Measurements from ENCODE around the gene TYMP. TPM values are rescaled to one million over a fixed set of nuclear protein-coding genes. Genes with fewer than 3 reads are reported as not detected.
"Not testable (repeated sequence)": the region's sequence is repeated elsewhere in the genome, so short reads cannot be mapped to it uniquely, and the experiment has no call there.

TYMP gene
- polyA plus RNA-seq, 4 donors = 0.83 to 4.3 (median 2.1) TPM

GRCh38 chr22:50542416-50542927 lies 12.7 kb upstream of the TYMP start:
- DNase-seq (ENCODE audit: low read depth in 4 of 4, low spot score in 3 of 4) = no peak

- not testable (repeated sequence) for DNase-seq (ENCODE audit: low read depth in 4 of 4, low spot score in 3 of 4)
These were observed 11.8 kb upstream of the TYMP start for GRCh38 chr22:50541667-50542026.

GRCh38 chr22:50540381-50540780 lies 10.6 kb upstream of the TYMP start:
- DNase-seq (ENCODE audit: low read depth in 4 of 4, low spot score in 3 of 4) = no peak

GRCh38 chr22:50537765-50538164 lies 8.0 kb upstream of the TYMP start:
- no peak for DNase-seq (ENCODE audit: low read depth in 4 of 4, low spot score in 3 of 4)

GRCh38 chr22:50536226-50536625 lies 6.4 kb upstream of the TYMP start:
- DNase-seq (ENCODE audit: low read depth in 4 of 4, low spot score in 3 of 4) = no peak

- no peak for DNase-seq (ENCODE audit: low read depth in 4 of 4, low spot score in 3 of 4)
These were observed 5.3 kb upstream of the TYMP start for GRCh38 chr22:50535113-50535512.

GRCh38 chr22:50533856-50534711 lies 4.3 kb upstream of the TYMP start:
- not testable (repeated sequence) for DNase-seq (ENCODE audit: low read depth in 4 of 4, low spot score in 3 of 4)

GRCh38 chr22:50532824-50533796 lies 3.3 kb upstream of the TYMP start:
- no peak for DNase-seq (ENCODE audit: low read depth in 4 of 4, low spot score in 3 of 4)

GRCh38 chr22:50531962-50532674 lies 2.3 kb upstream of the TYMP start:
- DNase-seq (ENCODE audit: low read depth in 4 of 4, low spot score in 3 of 4) = no peak

GRCh38 chr22:50531546-50531961 lies 1.7 kb upstream of the TYMP start:
- DNase-seq (ENCODE audit: low read depth in 4 of 4, low spot score in 3 of 4) = no peak

- no peak for DNase-seq (ENCODE audit: low read depth in 4 of 4, low spot score in 3 of 4)
These were observed 1.2 kb upstream of the TYMP start for GRCh38 chr22:50530877-50531545.

GRCh38 chr22:50530580-50530876 lies 716 bp upstream of the TYMP start:
- no peak for DNase-seq (ENCODE audit: low read depth in 4 of 4, low spot score in 3 of 4)

- DNase-seq (ENCODE audit: low read depth in 4 of 4, low spot score in 3 of 4) = no peak
These were observed 356 bp downstream of the TYMP start for GRCh38 chr22:50529416-50529896.

GRCh38 chr22:50528682-50529415 lies 963 bp downstream of the TYMP start:
- no peak for DNase-seq (ENCODE audit: low read depth in 4 of 4, low spot score in 3 of 4)

- no peak for DNase-seq (ENCODE audit: low read depth in 4 of 4, low spot score in 3 of 4)
These were observed 1.7 kb downstream of the TYMP start for GRCh38 chr22:50527921-50528681.

GRCh38 chr22:50526834-50527801 lies 2.7 kb downstream of the TYMP start:
- no peak for DNase-seq (ENCODE audit: low read depth in 4 of 4, low spot score in 3 of 4)

- DNase-seq (ENCODE audit: low read depth in 4 of 4, low spot score in 3 of 4) = peak in 1 of 4 donors; percentile 45
These were observed 3.5 kb downstream of the TYMP start for GRCh38 chr22:50526108-50526833.
